Umbilical cord (tissue), 2 donors: ENCODE measurements around the gene ZNF598. TPM values are rescaled to one million over a fixed set of nuclear protein-coding genes. Genes with fewer than 3 reads are reported as not detected.
"Not testable (repeated sequence)": the region's sequence is repeated elsewhere in the genome, so short reads cannot be mapped to it uniquely, and the experiment has no call there.

ENCODE experiments used
- DNase-seq: peaks from one replicate; pipeline ENCODE4 v3.0.0-alpha.2; 2015; ENCODE audit warnings: low spot score
- total RNA-seq: library from RNA; depleted of rRNA; stranded (reverse); fragments of >200 nt; gene quantifications from one replicate; pipeline ENCODE4 v1.2.3, GENCODE V29; 2014; ENCODE audit warnings: low replicate concordance; ENCODE audit not compliant: insufficient read depth

The ZNF598 gene
- total RNA-seq, 1 donor from 2014 or later, result 4.8 TPM

GRCh38 chr16:2040787-2041522, 31.3 kb upstream of the ZNF598 start:
- DNase-seq, result no peak

GRCh38 chr16:2040041-2040786, 30.6 kb upstream of the ZNF598 start:
- DNase-seq, result no peak

- DNase-seq, result peak; percentile 97
Measured at GRCh38 chr16:2039274-2040031, 29.8 kb upstream of the ZNF598 start.

- DNase-seq, result peak; percentile 70
Measured at GRCh38 chr16:2038382-2039231, 29.0 kb upstream of the ZNF598 start.

GRCh38 chr16:2037647-2038381, 28.2 kb upstream of the ZNF598 start:
- DNase-seq, result no peak

DNA sequence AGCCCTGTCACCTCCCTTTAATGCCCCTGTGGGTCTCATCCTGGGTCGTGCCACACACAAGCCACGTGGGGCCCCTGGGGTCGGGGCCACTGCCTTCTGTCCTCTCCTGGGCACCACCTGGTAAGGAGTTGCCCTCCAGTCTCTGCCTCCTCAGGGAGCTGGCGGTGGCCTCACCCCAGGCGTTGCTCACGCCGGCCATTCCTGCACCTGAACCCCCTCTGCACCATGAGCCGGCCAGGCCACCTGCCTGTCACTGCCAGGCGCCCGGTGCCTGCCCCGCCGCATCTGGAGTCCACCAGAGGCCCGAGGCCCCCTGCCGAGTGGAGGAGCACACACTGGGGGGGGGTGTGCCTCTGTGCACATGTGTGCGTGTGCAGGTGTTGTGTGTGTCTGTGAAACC, 27.5 kb upstream of the ZNF598 start:
- no peak for DNase-seq

DNA sequence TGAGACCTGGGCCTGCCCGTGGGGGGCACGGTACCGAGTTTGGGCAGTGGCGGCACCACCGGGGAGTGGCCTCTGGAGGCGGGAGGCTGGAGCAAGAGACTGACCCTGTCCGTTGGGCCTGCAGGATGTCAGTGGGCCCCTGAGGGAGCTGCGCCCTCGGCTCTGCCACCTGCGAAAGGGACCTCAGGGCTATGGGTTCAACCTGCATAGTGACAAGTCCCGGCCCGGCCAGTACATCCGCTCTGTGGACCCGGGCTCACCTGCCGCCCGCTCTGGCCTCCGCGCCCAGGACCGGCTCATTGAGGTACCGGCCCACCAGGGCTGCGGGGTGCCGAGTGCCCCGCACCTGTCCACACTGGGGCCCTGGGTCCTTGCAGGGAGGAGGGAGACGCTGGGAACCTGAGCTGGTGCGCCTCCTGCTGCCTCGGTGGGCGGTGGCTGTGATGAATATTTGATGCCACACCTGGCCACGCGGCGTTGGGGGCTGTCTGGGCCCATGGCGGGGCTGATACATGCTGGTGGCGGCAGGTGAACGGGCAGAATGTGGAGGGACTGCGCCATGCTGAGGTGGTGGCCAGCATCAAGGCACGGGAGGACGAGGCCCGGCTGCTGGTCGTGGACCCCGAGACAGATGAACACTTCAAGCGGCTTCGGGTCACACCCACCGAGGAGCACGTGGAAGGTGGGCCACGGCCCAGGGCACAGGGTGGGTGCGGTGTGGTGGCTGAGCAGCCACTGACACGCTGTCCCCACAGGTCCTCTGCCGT, 26.8 kb upstream of the ZNF598 start:
- no peak for DNase-seq

DNA sequence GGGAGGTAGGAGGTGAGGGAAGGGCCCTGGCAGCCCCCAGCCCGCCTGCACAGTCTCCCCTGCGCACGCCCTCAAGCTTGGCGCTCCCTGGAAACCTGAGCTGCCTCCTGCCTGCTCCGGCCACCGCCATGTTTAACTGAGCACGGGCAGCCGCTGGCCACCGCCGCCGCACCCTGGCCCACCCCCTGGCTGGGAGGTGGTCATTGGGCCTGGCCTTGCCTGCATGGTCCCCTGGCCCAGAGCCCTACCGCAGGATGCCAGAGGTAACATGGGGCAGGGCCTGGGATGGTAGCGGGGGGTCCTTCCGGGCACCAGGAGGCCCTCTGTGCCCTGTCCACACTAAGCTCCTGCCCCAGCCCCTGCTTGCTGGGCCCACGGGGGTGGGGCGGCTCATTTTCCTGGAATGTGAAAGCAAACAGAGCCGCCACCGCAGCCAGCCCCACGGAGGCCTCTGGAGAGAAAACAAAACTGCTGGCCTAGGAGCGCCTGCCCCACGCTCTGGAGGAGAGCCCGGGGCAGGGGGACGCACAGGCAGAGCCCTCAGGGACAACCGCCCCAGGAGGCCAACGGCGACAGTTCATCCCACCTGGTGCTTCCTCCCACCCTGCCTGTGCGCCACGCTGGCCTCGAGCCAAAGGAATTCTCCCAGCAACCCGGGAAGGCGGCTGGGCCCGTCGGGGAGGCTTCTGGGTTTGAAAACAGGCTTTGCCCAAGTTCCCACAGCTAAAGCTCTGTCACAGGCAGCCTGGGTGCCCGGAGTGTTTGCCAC, 26.0 kb upstream of the ZNF598 start:
- DNase-seq, result peak; percentile 84

DNA sequence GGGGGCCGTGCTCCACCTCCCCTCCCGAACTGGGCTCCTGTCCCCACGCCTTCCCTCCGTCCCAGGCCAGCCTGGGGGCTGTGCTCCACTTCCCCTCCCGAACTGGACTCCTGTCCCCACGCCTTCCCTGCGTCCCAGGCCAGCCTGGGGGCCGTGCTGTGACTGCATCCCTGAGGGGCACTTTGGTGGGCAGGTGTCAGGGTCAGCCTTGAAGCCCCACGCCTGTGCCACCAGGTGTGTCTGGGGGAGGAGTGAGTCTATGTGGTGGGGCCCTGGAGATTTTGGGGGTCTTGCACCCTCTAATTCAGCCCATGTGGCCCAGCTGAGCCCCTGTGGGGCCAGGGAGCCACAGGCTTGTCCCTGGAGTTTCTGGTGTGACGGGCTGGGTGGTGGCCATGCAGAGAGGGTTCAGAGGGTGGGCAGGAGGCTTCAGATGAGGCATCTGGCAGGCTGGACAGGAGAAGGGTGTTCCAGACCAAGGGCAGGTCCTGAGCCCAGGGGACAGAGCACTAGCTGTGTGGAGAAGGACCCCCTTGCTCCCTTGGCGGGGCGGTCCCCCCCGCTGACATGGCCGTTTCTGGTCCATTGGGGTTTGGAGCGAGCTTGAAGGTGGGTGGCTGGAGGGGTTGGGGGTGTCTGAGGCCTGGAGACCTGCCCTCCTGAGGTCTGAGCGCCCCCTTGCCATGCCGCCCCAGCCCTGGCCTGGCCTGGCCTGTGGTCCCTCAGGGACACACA, 25.2 kb upstream of the ZNF598 start:
- DNase-seq, result no peak

- not testable (repeated sequence) for DNase-seq
Measured at GRCh38 chr16:2033909-2034695, 24.5 kb upstream of the ZNF598 start.

DNA sequence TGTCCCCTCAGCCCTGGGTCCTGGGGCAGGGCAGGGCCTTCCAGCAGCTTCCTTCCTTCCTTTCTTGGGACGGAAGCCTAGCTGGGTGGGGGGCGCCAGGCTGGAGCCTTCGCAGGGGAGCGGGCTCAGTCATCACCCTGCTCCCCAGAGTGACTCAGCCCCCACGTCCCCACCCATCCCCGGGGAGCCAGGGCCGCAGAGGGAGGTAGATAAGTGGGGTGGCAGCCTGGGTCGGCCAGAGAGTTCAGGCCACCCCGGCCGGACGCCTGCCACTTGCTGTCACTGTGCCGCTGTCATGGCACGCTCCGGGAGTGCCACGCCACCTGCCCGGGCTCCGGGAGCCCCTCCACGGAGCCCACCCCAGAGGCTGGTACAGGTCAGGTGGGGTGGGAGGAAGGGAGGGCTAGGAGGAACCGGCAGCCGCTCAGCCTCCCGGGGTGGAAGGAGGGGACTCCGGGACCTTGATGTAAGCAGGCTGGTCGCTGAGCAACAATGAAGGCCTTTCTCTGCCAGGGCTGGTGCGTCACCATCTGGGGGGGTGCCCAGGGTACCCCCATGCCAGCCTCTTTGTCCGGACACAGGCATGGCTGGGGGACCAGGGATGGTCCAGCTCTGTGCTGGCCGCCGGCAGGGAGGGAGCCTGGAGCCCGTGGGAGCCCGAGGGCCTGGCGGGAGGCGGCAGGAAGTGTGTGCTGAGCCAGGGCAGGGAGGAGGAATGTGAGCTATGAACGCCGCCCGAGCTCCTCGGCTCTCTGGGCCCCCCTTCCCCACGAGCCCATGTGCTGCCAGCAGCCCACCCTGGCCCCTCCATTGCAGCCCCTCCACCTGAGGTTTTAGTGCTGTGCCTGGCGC, 23.7 kb upstream of the ZNF598 start:
- DNase-seq, result peak; percentile 72

GRCh38 chr16:2032285-2033056, 22.9 kb upstream of the ZNF598 start:
- DNase-seq, result no peak

DNA sequence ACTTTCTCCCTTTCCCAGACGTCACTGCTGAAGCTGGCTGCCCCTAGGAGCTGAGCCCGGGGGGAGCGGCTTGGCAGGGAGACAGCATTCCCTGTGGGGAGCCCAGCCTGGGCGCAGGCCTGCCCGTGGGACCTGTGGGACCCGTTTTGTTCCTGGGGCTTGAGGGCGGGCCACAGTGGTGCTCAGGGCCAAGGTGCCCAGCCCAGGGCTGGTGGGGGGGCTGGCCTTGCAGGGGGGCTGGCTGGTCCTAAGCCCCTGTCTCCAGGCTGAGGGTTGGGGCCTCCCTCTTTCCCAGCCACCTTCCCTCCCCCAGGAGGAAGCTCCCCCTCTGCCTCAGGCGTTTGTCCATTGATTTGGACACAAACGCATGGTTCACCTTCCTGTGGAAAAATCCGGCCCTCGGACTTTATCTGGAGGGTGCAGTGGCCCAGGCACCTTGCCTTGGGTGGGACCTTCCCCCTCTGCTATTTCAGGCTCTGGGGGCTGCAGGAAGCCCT, 21.5 kb upstream of the ZNF598 start:
- no peak for DNase-seq

DNA sequence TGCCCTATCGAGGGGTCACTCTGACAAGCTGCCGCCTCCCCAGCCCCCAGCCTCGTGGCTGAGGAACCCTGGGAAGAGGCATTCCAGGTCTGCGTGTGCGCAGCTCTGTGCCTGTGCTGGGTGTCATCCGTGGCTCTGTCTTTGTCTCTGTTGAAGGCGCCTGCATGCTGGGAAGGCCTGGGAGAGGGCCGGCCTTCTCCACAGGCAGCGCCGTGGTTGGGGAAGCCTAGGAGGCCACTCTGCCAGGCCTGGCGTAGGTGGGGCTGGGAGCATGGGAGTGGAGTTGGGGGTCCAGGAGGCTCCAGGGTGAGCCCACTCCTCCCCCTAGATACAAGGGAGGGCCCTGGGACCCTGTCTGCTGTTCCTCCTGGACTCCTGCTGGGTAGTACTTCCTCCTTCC, 20.4 kb upstream of the ZNF598 start:
- no peak for DNase-seq

DNA sequence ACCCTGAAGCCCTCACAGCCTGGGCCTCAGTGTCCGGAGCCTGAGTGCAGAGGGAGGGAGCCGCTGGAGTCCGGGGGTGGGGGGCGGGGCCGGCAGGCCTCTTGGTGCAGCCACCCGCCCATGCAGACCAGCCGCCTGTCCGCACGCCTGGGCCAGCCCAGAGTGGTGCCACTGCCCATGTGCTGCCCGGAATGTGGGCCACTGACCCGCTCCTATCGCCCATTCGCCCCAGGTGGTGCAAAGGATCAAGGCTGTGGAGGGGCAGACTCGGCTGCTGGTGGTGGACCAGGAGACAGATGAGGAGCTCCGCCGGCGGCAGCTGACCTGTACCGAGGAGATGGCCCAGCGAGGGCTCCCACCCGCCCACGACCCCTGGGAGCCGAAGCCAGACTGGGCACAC, 19.7 kb upstream of the ZNF598 start:
- no peak for DNase-seq
